ENCODE data around the gene BCL2A1. TPM values are rescaled to one million over a fixed set of nuclear protein-coding genes. Genes with fewer than 3 reads are reported as not detected.

The BCL2A1 gene
- total RNA-seq, 1 experiment from 2014 or later = 0.44 TPM

DNA sequence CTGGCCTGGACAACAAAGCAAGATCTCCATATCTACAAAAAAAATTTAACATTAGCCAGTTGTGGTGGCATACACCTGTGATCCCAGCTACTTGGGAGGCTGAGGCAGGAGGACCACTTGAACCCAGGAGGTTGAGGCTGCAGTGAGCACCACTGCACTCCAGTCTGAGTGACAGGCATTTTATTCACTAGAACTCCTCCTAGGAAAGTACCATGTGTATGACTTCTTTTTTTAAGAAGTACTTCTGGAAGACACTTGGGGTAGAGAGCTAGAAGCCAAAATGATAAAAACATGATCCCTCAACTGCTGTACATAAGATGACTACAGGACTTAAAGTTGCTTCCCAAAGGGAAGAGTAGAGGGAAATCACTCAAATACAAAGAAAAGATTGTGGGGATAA lies 24.0 kb downstream of the BCL2A1 start:
- no TSS peak for BruUV-seq (replicated peaks)
- TF ChIP-seq, protein P1, sequence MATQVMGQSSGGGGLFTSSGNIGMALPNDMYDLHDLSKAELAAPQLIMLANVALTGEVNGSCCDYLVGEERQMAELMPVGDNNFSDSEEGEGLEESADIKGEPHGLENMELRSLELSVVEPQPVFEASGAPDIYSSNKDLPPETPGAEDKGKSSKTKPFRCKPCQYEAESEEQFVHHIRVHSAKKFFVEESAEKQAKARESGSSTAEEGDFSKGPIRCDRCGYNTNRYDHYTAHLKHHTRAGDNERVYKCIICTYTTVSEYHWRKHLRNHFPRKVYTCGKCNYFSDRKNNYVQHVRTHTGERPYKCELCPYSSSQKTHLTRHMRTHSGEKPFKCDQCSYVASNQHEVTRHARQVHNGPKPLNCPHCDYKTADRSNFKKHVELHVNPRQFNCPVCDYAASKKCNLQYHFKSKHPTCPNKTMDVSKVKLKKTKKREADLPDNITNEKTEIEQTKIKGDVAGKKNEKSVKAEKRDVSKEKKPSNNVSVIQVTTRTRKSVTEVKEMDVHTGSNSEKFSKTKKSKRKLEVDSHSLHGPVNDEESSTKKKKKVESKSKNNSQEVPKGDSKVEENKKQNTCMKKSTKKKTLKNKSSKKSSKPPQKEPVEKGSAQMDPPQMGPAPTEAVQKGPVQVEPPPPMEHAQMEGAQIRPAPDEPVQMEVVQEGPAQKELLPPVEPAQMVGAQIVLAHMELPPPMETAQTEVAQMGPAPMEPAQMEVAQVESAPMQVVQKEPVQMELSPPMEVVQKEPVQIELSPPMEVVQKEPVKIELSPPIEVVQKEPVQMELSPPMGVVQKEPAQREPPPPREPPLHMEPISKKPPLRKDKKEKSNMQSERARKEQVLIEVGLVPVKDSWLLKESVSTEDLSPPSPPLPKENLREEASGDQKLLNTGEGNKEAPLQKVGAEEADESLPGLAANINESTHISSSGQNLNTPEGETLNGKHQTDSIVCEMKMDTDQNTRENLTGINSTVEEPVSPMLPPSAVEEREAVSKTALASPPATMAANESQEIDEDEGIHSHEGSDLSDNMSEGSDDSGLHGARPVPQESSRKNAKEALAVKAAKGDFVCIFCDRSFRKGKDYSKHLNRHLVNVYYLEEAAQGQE (IDR thresholded peaks at IDR 0.05; ENCODE audit: low read depth) = no peak
- TF ChIP-seq, protein P2, sequence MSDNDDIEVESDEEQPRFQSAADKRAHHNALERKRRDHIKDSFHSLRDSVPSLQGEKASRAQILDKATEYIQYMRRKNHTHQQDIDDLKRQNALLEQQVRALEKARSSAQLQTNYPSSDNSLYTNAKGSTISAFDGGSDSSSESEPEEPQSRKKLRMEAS (IDR thresholded peaks at IDR 0.05) = no peak
- no peak for TF ChIP-seq CBX3 (IDR thresholded peaks at IDR 0.05; ENCODE audit: low read depth)

DNA sequence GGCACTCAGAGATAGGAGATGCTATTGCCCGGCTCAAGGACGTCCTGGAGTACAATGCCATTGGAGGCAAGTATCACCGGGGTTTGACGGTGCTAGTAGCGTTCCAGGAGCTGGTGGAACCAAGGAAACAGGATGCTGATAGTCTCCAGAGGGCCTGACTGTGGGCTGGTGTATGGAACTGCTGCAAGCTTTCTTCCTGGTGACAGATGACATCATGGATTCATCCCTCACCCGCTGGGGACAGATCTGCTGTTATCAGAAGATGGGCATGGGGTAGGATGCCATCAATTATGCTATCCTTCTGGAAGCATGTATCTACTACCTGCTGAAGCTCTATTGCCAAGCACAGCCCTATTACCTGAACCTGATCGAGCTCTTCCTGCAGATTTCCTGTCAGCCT lies 26.4 kb downstream of the BCL2A1 start:
- CTCF ChIA-PET = no interaction called here
- POLR2A ChIA-PET = no interaction called here
- Histone ChIP-seq H3K4me1 (ENCODE audit: control insufficient read depth in 1 of 2, insufficient read depth in 2 of 2, low read length in 2 of 2) (no peaks in the 10 kb centered on the region), H3K27ac (ENCODE audit: low read depth, low read length) (no peak overlapping the region), H3K4me2 (ENCODE audit: low read length) (no peak overlapping the region), H3K9ac (ENCODE audit: low read length) (no peak overlapping the region), H3K27me3 (ENCODE audit: insufficient read depth, low read length) (no peaks in the 10 kb centered on the region), H3K4me3 (replicated peaks in 1 of 2; ENCODE audit: low read depth in 1 of 2, low read length in 2 of 2) (no peak overlapping the region), H3K36me3 (ENCODE audit: control insufficient read depth in 1 of 2, insufficient read depth in 2 of 2, low read length in 2 of 2) (no peaks in the 10 kb centered on the region), H4K20me1 (ENCODE audit: insufficient read depth) (no peaks in the 10 kb centered on the region), H3K9me3 (ENCODE audit: control insufficient read depth in 1 of 2, insufficient read depth in 1 of 2, low read depth in 1 of 2, low read length in 2 of 2) (no peaks in the 10 kb centered on the region), H3K9me2 (ENCODE audit: insufficient read depth) (no peaks in the 10 kb centered on the region), H3K79me2 (ENCODE audit: insufficient read depth, low read length) (no peaks in the 10 kb centered on the region), H2AFZ (ENCODE audit: low read depth, low read length, poor library complexity, severe bottlenecking) (no peak overlapping the region)
- intact Hi-C loops (cut with micrococcal nuclease) = no loop called here
- DNase-seq (ENCODE audit: low read depth, low spot score) (no peak), ATAC-seq (no peak)
- BruUV-seq (replicated peaks) = no TSS peak
- TF ChIP-seq SRF (IDR thresholded peaks at IDR 0.05; ENCODE audit: low read depth) = no peak
- TF ChIP-seq YY1 (IDR thresholded peaks at IDR 0.05; ENCODE audit: extremely low read depth, insufficient replicate concordance, low read depth, low read length) = no peak
- TF ChIP-seq ELF1 (IDR thresholded peaks at IDR 0.05; ENCODE audit: borderline replicate concordance, low read depth) = no peak
- no peak for TF ChIP-seq ZFX (IDR thresholded peaks at IDR 0.05)
- no peak for TF ChIP-seq EZH2phosphoT487 (IDR thresholded peaks at IDR 0.05; ENCODE audit: borderline replicate concordance)
- RAD21 ChIA-PET (ENCODE audit: low non-redundant PET in 1 of 2, low total read pairs in 2 of 2, uncharacterized antibody in 2 of 2, unreplicated experiment in 2 of 2) = no interaction called here

More for the DNA sequence above, 24.0 kb downstream of the BCL2A1 start:
- H3K9ac ChIP-seq (ENCODE audit: low read length) = no peak overlapping the region
- no peaks in the 10 kb centered on the region for H3K4me1 ChIP-seq (ENCODE audit: control insufficient read depth in 1 of 2, insufficient read depth in 2 of 2, low read length in 2 of 2)
- H3K36me3 ChIP-seq (ENCODE audit: control insufficient read depth in 1 of 2, insufficient read depth in 2 of 2, low read length in 2 of 2) = no peaks in the 10 kb centered on the region
- H3K79me2 ChIP-seq (ENCODE audit: insufficient read depth, low read length) = no peaks in the 10 kb centered on the region
- no peaks in the 10 kb centered on the region for H4K20me1 ChIP-seq (ENCODE audit: insufficient read depth)
- no peak overlapping the region for H3K4me3 ChIP-seq (replicated peaks in 1 of 2; ENCODE audit: low read depth in 1 of 2, low read length in 2 of 2)
- H3K9me3 ChIP-seq (ENCODE audit: control insufficient read depth in 1 of 2, insufficient read depth in 1 of 2, low read depth in 1 of 2, low read length in 2 of 2) = no peaks in the 10 kb centered on the region
- H3K9me2 ChIP-seq (ENCODE audit: insufficient read depth) = no peaks in the 10 kb centered on the region
- H3K27ac ChIP-seq (ENCODE audit: low read depth, low read length) = no peak overlapping the region
- RAD21 ChIA-PET (ENCODE audit: low non-redundant PET in 1 of 2, low total read pairs in 2 of 2, uncharacterized antibody in 2 of 2, unreplicated experiment in 2 of 2) = no interaction called here
- H2AFZ ChIP-seq (ENCODE audit: low read depth, low read length, poor library complexity, severe bottlenecking) = no peak overlapping the region
- DNase-seq (ENCODE audit: low read depth, low spot score) = no peak
- H3K27me3 ChIP-seq (ENCODE audit: insufficient read depth, low read length) = no peaks in the 10 kb centered on the region
- POLR2A ChIA-PET = interaction anchor here (0.8 kb wide), 1 partner anchor 23 kb away, joined by 3 read pairs; no protein-coding TSS in a partner anchor
- intact Hi-C loops (cut with micrococcal nuclease) = no loop called here
- CTCF ChIA-PET = no interaction called here
- no peak overlapping the region for H3K4me2 ChIP-seq (ENCODE audit: low read length)
- ATAC-seq = no peak
